GDM1 (cell line): ENCODE measurements around the gene LPP.

Experiments used
- DNase-seq: peaks from one replicate; lab custom pipeline; 2025; lab: John Stamatoyannopoulos, UW

Gene LPP

GRCh38 chr3:188272481-188273372, 118.8 kb downstream of the LPP start:
- peak; percentile 22 for DNase-seq

DNA sequence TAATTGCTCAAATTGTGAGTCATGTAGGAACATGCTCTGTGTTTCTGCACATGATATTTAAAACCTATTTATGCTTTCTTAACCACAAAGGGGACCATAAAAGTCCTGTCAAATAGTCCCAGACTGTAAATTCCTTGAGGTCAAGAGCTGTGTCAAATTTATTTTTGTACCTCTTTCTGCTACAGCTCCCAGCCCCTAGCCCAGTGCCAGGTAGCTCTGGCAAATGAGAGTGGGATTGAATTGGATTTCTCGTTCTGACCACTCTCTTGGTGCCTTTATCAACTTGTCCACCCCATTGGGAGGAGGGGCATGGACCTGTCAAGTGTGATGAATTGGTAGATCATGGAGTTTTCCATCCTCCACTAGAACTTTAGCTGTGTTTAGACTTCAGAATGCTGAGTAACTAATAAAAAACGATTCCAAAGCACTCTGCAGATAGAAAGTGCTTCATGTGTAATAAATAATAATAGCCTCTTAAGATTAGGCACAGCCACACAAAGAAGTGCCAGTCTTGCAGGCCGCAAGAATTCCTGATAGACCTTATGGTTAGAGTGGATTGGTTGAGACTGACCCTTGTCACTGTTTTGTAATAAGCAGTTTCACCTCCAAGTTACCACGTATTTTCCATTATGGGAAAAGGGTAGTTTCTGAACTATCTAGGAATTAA, 120.4 kb downstream of the LPP start:
- DNase-seq: no peak

DNA sequence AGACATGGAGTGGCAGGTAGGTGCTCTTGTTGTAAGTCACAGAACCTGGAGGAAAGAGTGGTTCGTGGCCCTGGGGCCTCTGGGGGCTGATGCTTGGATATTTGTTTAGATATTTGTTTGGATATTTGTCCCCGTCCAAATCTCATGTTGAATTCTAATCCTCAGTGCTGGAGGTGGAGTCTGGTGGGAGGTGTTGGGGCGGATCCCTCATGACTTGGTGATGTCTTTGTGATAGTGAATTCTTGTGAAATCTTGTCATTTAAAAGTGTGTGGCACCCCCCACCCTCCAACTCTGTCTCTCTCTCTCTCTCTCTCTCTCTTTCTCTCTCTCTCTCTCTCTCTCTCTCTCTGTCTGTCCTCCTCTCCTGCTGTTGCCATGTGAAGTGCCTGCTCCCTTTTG, 122.4 kb downstream of the LPP start:
- DNase-seq: no peak

GRCh38 chr3:188278717-188279324, 124.9 kb downstream of the LPP start:
- no peak for DNase-seq

GRCh38 chr3:188279502-188280335, 125.8 kb downstream of the LPP start:
- DNase-seq: no peak

GRCh38 chr3:188280627-188281026, 126.7 kb downstream of the LPP start:
- DNase-seq: no peak

DNA sequence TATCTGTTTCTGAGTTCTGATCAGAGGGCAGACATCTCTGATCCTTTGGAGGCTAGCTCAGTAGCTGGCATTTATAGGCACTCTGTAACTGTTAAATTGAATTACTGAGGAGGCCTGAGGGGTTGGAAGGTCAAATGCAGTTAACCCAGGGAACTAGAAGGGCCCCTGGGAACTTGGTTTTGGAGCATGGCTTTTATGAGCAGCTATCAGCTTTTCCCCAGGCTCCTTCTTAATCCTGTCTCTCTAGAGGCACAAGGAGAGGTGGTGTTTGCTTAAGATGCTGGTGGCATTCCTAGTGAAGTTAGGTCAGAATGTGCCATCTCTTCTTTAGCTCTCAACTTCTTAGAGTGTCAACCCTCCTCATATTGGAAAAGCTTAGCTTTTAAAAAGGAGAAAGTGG, 128.9 kb downstream of the LPP start:
- no peak for DNase-seq

DNA sequence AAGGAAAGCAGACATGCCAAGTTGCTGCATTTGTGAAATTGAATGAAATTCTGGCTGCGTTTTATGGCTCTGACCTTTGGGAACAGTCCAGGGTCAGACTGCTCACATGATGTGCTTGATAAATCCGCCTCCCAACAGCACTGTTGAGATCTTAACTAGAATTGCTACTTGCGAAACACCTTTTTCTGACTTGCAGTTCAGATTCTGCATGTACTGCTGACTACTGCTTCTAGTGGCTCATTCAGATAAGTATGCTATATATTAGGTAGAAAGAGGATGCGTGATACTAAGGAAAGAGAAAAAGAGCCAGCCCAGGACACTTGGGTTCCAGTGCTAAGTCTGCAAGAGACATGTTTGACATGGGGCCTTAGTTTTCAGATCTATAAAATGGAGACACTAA, 129.4 kb downstream of the LPP start:
- DNase-seq: no peak

GRCh38 chr3:188284455-188285212, 130.7 kb downstream of the LPP start:
- no peak for DNase-seq

DNA sequence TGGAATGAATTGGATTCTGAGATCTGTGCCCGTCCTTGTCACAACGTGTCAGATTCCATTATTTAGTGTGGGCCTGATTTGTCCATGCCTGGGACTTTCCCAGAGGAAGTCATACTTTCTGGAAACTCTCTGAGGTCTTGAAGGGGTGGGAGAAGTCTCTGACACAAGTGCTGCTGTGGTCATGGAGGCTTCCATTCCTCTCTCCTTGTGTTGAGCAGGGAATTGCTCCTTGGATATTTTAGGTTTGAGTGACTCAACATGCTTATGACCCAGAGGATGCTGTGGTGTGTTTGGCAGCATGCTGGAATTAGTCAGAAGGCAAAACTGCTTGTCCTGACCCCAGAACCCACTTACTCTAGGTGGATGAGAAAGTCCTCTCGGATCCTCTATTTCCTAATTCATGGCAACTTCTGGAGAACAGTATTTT, 132.1 kb downstream of the LPP start:
- DNase-seq: no peak

DNA sequence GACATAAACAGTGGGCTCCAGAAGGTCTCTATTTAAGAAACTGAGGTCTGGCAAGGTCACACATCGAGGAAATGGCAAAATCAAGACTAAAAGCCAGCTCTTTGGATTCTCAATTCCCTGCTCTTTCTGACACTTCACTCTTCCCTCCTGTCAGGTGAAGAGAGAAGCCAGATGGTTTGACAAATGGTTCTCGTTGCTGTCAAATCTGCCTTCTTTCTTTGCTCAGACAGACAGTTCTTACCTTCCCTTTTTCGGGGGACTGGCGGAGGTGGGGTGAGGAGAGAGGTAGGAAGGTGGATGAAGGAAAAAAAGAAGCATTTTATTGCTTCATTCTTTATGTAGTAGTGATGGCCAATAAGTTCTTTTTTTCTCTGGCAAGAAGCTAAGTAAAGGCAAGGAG, 133.4 kb downstream of the LPP start:
- DNase-seq: no peak

GRCh38 chr3:188287762-188288505, 134.0 kb downstream of the LPP start:
- no peak for DNase-seq

- DNase-seq: no peak
These were observed 138.3 kb downstream of the LPP start for GRCh38 chr3:188292251-188292650.

- DNase-seq: no peak
These were observed 138.9 kb downstream of the LPP start for GRCh38 chr3:188292827-188293226.

DNA sequence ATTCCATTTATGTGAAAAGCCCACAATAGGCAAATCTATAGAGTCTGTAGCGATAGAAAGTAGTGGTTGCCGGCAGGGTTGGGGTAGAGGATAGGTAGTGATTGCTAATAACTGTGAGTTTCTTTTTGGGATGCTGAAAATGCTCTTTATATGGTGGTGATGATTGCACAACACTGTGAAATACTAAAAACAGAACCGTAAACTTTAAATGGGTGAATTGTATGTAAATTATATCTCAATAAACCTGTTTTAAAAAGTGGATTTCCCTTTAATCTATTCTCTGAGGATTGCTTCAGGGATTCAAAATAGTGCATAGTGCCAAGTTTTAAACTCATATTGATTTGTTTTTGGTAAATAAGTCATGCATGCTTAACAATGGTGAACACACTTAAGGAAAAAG, 140.2 kb downstream of the LPP start:
- DNase-seq: no peak

DNA sequence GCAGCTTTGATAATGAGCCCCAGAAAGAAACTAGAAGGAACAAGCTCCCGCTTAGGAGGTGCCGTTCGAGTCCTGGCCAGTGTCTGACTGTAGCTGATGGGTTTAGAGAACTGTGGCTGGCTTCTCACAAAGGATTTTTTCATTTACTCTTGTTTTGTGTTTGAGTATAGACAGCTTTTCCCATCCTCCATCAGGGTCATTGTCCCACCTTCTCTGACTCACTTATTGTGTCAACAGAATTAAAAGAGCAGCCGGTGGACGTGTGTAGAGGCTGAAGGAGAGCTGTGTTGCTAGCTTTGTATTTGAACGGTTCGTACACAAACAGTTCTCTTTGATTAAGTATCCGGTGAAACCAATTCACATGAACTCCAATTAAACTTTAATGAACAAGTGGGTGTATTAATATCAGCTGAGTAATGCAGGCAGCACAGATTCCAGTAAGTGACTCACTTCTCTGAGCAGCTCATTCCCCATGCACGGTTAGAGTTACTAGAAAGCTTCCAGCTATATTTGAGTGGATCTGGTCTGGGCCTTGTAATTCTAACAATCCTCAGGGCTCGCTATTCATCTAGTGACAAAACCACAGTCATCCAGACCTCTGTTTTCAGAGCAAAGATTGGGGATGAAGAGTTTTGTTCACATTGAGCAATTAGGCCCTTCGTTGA, 141.0 kb downstream of the LPP start:
- no peak for DNase-seq

DNA sequence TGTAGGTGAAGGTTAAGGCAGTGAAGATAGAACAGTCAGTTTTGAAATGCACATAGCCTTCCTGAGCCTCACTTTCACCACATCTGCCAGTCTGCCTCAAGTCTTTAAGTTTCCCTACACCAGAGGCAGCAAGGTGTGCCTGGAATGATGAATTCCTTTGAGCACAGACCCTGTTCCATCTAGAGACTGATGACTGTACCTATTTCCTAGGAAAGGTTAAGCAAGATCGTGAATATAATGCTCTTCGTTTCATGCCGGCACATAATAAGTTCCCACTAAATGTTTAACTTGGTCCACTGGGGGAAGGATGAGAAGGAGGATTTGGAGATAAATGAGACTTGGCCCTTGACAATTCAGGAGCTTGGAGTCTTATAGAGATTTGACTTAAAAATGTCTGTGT, 141.9 kb downstream of the LPP start:
- no peak for DNase-seq

GRCh38 chr3:188296761-188297612, 143.0 kb downstream of the LPP start:
- DNase-seq: no peak

- no peak for DNase-seq
These were observed 144.6 kb downstream of the LPP start for GRCh38 chr3:188298585-188298984.
